Fibroblast of skin of right biceps (primary cell): ENCODE data around the gene VPS4A.

ENCODE experiments used
- DNase-seq: peaks from one replicate; pipeline ENCODE4 v3.0.0-alpha.2; 2013

VPS4A gene

GRCh38 chr16:69368866-69369265 lies 57.7 kb downstream of the VPS4A start:
- DNase-seq = no peak

DNA sequence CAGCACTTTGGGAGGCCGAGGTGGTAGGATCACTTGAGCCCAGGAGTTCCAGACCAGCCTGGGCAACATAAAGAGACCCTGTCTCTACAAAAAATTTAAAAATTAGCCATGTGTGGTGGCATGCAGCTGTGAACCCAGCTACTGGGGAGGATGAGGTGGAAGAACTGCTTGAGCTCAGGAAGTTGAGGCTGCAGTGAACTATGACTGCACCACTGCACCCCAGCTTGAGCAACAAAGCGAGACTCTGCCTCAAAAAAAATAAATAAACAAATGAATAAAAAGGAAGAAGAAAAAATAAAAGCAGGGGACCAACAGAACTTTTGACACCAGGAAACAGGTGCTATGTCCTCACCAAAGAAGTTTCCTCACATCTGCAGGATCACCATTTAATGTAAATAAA lies 60.4 kb downstream of the VPS4A start:
- no peak for DNase-seq

DNA sequence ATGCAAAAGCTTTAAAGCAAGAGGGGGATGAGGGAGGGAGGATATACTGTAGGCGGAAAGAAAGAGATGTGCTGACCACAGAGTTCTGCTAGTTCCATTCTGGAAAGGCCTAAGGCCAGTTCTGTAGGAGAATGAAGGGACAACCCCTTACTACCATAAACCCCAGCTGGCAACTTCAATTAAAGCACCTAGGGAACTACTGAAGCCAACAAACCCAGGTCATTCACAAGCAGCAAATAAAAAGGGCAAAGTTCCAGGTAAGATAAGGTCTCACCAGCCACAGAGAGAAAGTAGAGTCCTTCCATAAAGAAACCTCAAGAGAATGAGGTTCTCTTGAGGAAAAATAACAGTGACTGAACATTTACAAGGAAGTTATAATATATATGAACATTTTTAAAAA lies 61.9 kb downstream of the VPS4A start:
- DNase-seq = no peak
